Hematopoietic multipotent progenitor cell (in vitro differentiated cells): Measurements from ENCODE around the gene KRTCAP2. TPM values are rescaled to one million over a fixed set of nuclear protein-coding genes. Genes with fewer than 3 reads are reported as not detected.

ENCODE experiments used
- DNase-seq, 3 donors: peaks; one replicate each; pipeline ENCODE4 v3.0.0-alpha.2; 2011 to 2015; ENCODE audit warnings: low read depth in 2 of 3, low spot score in 2 of 3
- small RNA-seq: library from RNA; depleted of rRNA; stranded (forward); fragments of <200 nt; gene quantifications from one replicate; pipeline ENCODE3, GENCODE V24; 2012
- total RNA-seq: library from RNA; depleted of rRNA; stranded (reverse); fragments of >200 nt; gene quantifications from one replicate; pipeline ENCODE4 v1.2.3, GENCODE V29; 2012

Gene KRTCAP2
- total RNA-seq, 1 donor = 194 TPM

DNA sequence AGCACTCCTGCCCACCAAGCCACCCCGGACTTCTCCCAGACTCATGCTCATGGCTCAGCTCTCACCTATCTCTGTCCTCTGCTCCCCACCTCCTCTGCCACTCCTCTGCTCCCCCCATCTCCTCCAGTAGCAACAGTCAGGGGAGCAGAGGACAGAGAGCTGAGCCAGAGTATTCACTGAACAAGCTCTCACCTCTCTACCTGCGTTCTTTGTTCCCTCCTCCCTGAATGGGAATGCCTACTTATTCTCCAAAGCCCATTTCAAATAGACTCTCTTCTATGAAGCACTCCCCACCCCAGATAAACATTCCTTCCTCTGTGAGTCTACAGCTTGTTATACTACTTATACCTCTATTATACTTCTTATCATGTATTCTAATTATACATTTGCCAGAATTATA lies 51.9 kb downstream of the KRTCAP2 start:
- no peak for DNase-seq

DNA sequence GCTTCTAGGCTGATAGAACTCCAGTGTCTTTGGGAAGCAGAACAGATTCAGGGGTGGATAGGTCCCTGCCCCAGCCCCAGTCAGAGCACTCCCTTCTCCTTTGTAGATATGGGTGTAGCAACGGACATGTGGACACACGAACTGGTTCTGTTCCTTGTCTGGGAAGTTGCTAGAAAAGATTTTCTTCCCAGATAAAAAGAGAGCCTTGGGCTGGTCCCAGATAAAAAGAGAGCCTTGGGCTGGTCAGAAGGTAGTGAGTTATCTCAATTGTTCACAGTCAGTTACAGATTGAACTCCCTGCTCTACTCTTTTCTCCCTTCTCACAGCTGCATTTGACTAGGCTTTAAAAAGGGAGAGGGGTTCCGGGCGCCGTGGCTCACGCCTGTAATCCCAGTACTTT lies 52.9 kb downstream of the KRTCAP2 start:
- no peak for DNase-seq

Small RNAs within 50 kb of the gene (small RNA-seq; reads per million reads assigned to genes)
- gene HMGN2P18 = not detected
- not detected for gene RF00019

Other genes starting within 250 kb of the KRTCAP2 start
- 17.2 TPM for gene PMVK, start 236.6 kb downstream of the KRTCAP2 start, total RNA-seq
- gene PBXIP1, start 217.2 kb downstream of the KRTCAP2 start, total RNA-seq = 520 TPM
- 25.6 TPM for gene PYGO2, start 211.5 kb downstream of the KRTCAP2 start, total RNA-seq
- 59.5 TPM for gene SHC1, start 202.6 kb downstream of the KRTCAP2 start, total RNA-seq
- 22.9 TPM for gene CKS1B, start 198.6 kb downstream of the KRTCAP2 start, total RNA-seq
- 35.0 TPM for gene FLAD1, start 190.0 kb downstream of the KRTCAP2 start, total RNA-seq
- gene LENEP, start 179.7 kb downstream of the KRTCAP2 start, total RNA-seq = 0.54 TPM
- 22.6 TPM for gene ZBTB7B, start 170.5 kb downstream of the KRTCAP2 start, total RNA-seq
- gene DCST2, start 139.5 kb downstream of the KRTCAP2 start, total RNA-seq = under 0.01 TPM
- under 0.01 TPM for gene DCST1, start 139.5 kb downstream of the KRTCAP2 start, total RNA-seq
- 60.1 TPM for gene ADAM15, start 122.0 kb downstream of the KRTCAP2 start, total RNA-seq
- gene EFNA4, start 109.6 kb downstream of the KRTCAP2 start, total RNA-seq = 5.9 TPM
- 4.8 TPM for gene EFNA3, start 94.5 kb downstream of the KRTCAP2 start, total RNA-seq
- 21.3 TPM for gene EFNA1, start 45.4 kb downstream of the KRTCAP2 start, total RNA-seq
- gene SLC50A1, start 37.5 kb downstream of the KRTCAP2 start, total RNA-seq = 68.1 TPM
- gene DPM3, start 32.8 kb downstream of the KRTCAP2 start, total RNA-seq = 63.0 TPM
- 32.6 TPM for gene TRIM46, start 545 bp upstream of the KRTCAP2 start, total RNA-seq
- 72.4 TPM for gene THBS3, start 34.6 kb upstream of the KRTCAP2 start, total RNA-seq
- 70.3 TPM for gene MTX1, start 35.4 kb upstream of the KRTCAP2 start, total RNA-seq
- 8.9 TPM for gene ENTREP3, start 82.2 kb upstream of the KRTCAP2 start, total RNA-seq
- 55.7 TPM for gene SCAMP3, start 89.1 kb upstream of the KRTCAP2 start, total RNA-seq
- 66.0 TPM for gene CLK2, start 100.2 kb upstream of the KRTCAP2 start, total RNA-seq
- gene HCN3, start 104.2 kb upstream of the KRTCAP2 start, total RNA-seq = 4.6 TPM
- gene PKLR, start 128.1 kb upstream of the KRTCAP2 start, total RNA-seq = 1.1 TPM
- gene FDPS, start 135.6 kb upstream of the KRTCAP2 start, total RNA-seq = 85.4 TPM
- gene RUSC1, start 147.6 kb upstream of the KRTCAP2 start, total RNA-seq = 17.2 TPM